ENCODE results near the gene ARFIP2.

Gene ARFIP2

DNA sequence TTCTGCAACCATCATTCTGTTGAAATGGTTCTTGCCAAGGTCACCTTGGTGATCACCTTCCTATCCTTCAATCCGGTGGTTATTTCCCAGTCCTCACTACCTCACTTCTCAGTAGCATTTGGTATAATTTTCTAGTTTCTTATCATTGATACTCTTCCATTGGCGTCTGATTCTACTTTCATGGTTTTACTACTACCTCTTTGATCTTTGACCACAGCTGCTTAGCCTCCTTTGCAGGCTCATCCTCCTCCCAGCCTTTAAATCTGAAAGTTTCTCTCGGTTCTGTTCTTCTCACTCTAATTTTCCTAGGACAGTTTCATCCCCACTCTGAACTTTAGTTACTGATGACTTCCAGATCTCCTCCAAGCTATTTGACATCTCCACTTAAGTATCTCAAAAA, 5.1 kb upstream of the ARFIP2 start:
- POLR2A ChIA-PET (ENCODE audit: low non-redundant PET) = no interaction called here
- no peak overlapping the region for H3K27ac ChIP-seq
- TF ChIP-seq, protein P1, sequence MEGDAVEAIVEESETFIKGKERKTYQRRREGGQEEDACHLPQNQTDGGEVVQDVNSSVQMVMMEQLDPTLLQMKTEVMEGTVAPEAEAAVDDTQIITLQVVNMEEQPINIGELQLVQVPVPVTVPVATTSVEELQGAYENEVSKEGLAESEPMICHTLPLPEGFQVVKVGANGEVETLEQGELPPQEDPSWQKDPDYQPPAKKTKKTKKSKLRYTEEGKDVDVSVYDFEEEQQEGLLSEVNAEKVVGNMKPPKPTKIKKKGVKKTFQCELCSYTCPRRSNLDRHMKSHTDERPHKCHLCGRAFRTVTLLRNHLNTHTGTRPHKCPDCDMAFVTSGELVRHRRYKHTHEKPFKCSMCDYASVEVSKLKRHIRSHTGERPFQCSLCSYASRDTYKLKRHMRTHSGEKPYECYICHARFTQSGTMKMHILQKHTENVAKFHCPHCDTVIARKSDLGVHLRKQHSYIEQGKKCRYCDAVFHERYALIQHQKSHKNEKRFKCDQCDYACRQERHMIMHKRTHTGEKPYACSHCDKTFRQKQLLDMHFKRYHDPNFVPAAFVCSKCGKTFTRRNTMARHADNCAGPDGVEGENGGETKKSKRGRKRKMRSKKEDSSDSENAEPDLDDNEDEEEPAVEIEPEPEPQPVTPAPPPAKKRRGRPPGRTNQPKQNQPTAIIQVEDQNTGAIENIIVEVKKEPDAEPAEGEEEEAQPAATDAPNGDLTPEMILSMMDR (conservative IDR thresholded peaks at IDR 0.05; ENCODE audit: low read depth) = no peak
- no peak for DNase-seq (ENCODE audit: low spot score)
- CTCF ChIA-PET = no interaction called here

DNA sequence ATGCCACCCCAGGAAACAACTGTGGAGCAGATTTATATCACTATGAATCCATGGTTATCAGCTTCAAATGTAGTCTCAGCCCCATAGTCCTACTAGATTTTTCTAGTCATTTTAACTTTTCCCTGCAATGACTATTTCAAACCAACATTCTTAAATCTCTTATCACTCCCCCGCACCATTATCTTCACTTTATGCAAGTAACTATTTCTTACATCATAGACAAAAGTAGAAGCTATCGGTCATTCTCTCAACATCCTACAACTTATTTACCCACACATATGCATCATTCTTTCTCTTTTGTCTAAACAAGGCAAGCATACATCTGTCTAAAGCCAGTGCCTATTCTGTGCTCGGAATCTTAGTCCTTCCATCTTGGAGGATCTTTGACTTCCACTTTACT, 4.5 kb upstream of the ARFIP2 start:
- H3K27ac ChIP-seq = no peak overlapping the region
- ChIA-PET CTCF (interaction anchor here (0.5 kb wide), 1 partner anchor 132 kb away, joined by 3 read pairs; no protein-coding TSS in a partner anchor), POLR2A (ENCODE audit: low non-redundant PET) (no interaction called here)
- TF ChIP-seq, protein P1 (conservative IDR thresholded peaks at IDR 0.05; ENCODE audit: low read depth) = no peak
- DNase-seq (ENCODE audit: low spot score) = no peak

DNA sequence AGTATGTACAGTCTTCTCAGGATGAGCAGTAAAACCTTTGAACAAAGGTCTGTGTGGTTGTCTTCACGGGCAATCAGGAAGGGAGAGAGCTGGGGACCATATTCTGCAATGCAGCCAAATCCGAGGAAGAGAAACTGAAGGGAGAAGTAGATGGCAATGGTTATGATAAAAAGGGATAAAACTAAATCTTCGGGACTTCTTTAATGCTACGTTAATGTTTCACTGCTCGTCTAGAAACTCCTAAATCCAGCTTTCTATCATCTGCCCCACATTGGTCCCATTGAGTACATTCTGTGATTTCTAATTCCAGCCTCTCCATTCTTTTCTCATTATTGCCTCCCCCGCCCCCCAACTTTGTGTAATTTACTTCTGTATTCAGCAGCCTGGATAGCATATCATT, 1.9 kb upstream of the ARFIP2 start:
- POLR2A ChIA-PET (ENCODE audit: low non-redundant PET) = no interaction called here
- TF ChIP-seq, protein P1 (conservative IDR thresholded peaks at IDR 0.05; ENCODE audit: low read depth) = no peak
- no peak overlapping the region for H3K27ac ChIP-seq
- CTCF ChIA-PET = no interaction called here
- no peak for DNase-seq (ENCODE audit: low spot score)

DNA sequence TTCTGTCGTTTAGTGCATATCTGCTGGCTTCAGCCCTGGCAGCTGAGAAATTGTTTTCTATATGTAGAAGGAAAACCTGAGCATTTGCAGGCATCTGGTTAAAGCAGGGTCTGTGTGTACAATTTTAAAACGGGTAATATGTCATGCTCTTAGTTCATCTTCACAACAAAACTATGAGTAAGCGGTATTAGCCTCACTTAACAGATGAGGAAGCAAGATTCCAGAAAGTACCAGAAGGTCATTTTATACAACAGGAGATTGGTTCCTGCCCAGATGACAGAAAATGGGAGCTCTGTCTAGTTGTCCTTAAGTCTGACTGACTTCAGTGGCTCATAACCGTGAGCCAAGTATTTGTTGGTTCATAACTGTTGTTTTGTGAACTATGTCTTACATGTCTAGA, 1.3 kb upstream of the ARFIP2 start:
- no peak overlapping the region for H3K27ac ChIP-seq
- no peak for DNase-seq (ENCODE audit: low spot score)
- ChIA-PET CTCF (no interaction called here), POLR2A (ENCODE audit: low non-redundant PET) (no interaction called here)
- TF ChIP-seq, protein P1 (conservative IDR thresholded peaks at IDR 0.05; ENCODE audit: low read depth) = no peak

DNA sequence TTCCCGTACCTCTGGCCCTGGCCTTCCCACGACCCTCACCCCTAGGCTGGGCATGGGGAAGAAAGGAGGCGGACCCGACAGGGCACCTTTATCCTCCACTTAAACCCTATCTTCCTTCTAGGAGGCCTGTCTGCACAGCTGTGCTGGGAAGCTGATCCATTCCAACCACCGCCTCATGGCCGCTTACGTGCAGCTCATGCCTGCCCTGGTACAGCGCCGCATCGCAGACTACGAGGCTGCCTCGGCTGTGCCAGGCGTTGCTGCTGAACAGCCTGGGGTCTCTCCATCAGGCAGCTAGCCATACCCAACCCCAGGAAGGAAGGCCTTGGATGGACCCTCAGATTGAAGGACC, 769 bp upstream of the ARFIP2 start:
- DNase-seq (ENCODE audit: low spot score) = no peak
- ChIA-PET CTCF (no interaction called here), POLR2A (ENCODE audit: low non-redundant PET) (no interaction called here)
- peak overlapping the region; percentile 83 for H3K27ac ChIP-seq
- TF ChIP-seq, protein P1 (conservative IDR thresholded peaks at IDR 0.05; ENCODE audit: low read depth) = no peak

DNA sequence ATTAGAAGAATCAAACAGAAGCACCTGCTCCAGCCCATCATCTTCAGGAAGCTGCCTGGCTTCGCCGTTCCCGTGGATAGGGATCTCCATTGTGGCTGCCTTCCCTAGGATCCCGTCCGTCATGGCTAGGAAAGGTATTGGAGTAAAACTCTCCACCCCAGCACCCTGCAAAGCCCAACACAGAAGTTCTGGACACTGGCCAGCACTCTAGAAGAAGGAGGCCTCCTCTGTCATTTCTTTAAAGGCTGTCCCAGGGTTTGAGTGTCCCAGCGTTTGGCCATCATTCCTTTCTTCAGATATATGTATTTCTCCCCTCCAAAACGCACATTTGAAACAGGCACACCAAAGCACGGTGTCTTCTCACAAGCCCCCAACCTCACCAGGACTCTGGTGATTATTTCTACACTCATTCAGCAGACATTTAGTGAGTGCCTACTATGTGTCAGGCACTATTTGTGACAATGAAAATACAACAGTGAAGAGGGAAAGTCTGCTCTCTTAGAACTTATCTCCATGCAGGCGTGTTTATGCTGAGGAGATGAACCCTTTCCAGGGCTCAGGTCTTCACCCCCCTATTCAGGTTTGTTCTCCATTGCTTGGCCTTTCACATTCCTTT, 724 bp downstream of the ARFIP2 start:
- TF ChIP-seq, protein P1 (conservative IDR thresholded peaks at IDR 0.05; ENCODE audit: low read depth) = no peak
- DNase-seq (ENCODE audit: low spot score) = no peak
- POLR2A ChIA-PET (ENCODE audit: low non-redundant PET) = no interaction called here
- CTCF ChIA-PET = no interaction called here
- peak overlapping the region; percentile 83 for H3K27ac ChIP-seq

DNA sequence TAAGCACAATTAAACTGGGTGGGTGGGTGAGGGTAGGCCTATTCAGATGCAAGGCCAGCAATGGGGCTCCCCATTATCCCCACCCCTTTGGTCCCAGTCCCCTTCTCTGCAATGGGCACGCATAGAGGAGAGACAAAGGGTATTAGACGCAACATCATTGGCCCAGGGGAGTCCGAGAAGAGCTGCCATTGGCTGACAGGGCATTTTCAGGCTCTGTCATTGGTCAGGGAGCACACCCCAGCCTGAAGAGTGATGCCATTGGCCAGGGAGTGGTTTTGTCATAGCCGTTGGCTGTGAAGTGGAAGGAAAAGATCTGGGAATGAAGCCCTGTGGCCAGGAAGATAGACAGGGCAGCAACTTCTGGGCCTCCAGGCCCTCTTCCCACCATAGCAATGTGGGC, 4.6 kb downstream of the ARFIP2 start:
- TF ChIP-seq, protein P1 (conservative IDR thresholded peaks at IDR 0.05; ENCODE audit: low read depth) = no peak
- ChIA-PET POLR2A (ENCODE audit: low non-redundant PET) (no interaction called here), CTCF (no interaction called here)
- DNase-seq (ENCODE audit: low spot score) = no peak
- peak overlapping the region; percentile 86 for H3K27ac ChIP-seq

Data from RWPE1 (cell line).